H1 (cell line): Measurements from ENCODE around the gene DTNB. TPM values are rescaled to one million over a fixed set of nuclear protein-coding genes. Genes with fewer than 3 reads are reported as not detected.

Experiments
- CTCF ChIA-PET: fragments of 300-600 bp; sonication (Branson Sonifier 250); formaldehyde crosslinking; loops from one replicate; lab custom pipeline; 2021; ENCODE audit not compliant: partially characterized antibody; lab: Charles Lee
- POLR2A ChIA-PET: fragments of 300-600 bp; sonication (Branson Sonifier 250); formaldehyde crosslinking; loops from one replicate; lab custom pipeline; 2021; ENCODE audit warnings: inconsistent platforms; ENCODE audit not compliant: partially characterized antibody; lab: Charles Lee
- DNase-seq, 2 experiments: peaks; one replicate each; pipeline versions ENCODE4 v3.0.0 to v3.0.0-alpha.2; 2010 to 2022; ENCODE audit warnings: low spot score in 2 of 2, low read depth in 1 of 2, mixed read lengths in 1 of 2
- FAIRE-seq: peaks from 2 replicates; lab custom pipeline; 2011; peaks lifted over from hg19 to GRCh38; lab: Jason Lieb, UNC
- H2AFZ ChIP-seq: 2 replicates; pipeline ENCODE4 v1.8.1; 2012; ENCODE audit warnings: low read length, inconsistent platforms
- H2AK5ac ChIP-seq: 2 replicates; pipeline ENCODE4 v1.6.1; 2013; ENCODE audit warnings: low read depth, low read length
- H2BK120ac ChIP-seq: replicated peaks from 2 replicates; pipeline ENCODE3; 2013; ENCODE audit warnings: low read depth, low read length, inconsistent platforms
- H2BK12ac ChIP-seq: 2 replicates; pipeline ENCODE4 v1.6.1; 2013; ENCODE audit warnings: low read depth, low read length
- H2BK15ac ChIP-seq: 2 replicates; pipeline ENCODE4 v1.6.1; 2013; ENCODE audit warnings: low read length
- H2BK20ac ChIP-seq: 2 replicates; pipeline ENCODE4 v1.6.1; 2013; ENCODE audit warnings: low read length
- H2BK5ac ChIP-seq: 2 replicates; pipeline ENCODE4 v1.6.1; 2013; ENCODE audit warnings: low read depth, low read length
- H3K14ac ChIP-seq: 2 replicates; pipeline ENCODE4 v1.6.1; 2013; ENCODE audit warnings: inconsistent platforms; ENCODE audit not compliant: insufficient read length
- H3K18ac ChIP-seq: 2 replicates; pipeline ENCODE4 v1.6.1; 2013; ENCODE audit warnings: low read length; ENCODE audit errors: extremely low read depth
- H3K23ac ChIP-seq: 2 replicates; pipeline ENCODE4 v1.6.1; 2013; ENCODE audit warnings: inconsistent platforms; ENCODE audit not compliant: insufficient read length
- H3K23me2 ChIP-seq: 2 replicates; pipeline ENCODE4 v1.6.1; 2013; ENCODE audit warnings: low read depth, low read length
- H3K27ac ChIP-seq: 2 replicates; pipeline ENCODE4 v1.6.1; 2011; ENCODE audit warnings: low read depth, low read length, inconsistent platforms
- H3K27me3 ChIP-seq, 4 experiments: replicated peaks in 1 of 4; 1 replicate in 1 of 4; 2 replicates in 3 of 4; pipeline versions ENCODE4 v1.6.1 to v1.8.1; 2011 to 2013; ENCODE audit warnings: low read length in 3 of 4, mild to moderate bottlenecking in 3 of 4, inconsistent platforms in 2 of 4, mixed read lengths in 2 of 4, moderate library complexity in 1 of 4; ENCODE audit not compliant: control insufficient read depth in 3 of 4, insufficient read depth in 3 of 4; ENCODE audit errors: extremely low read depth in 1 of 4
- H3K36me3 ChIP-seq, 4 experiments: 2 replicates each; pipeline versions ENCODE4 v1.6.1 to v1.8.1; 2011 to 2013; ENCODE audit warnings: mild to moderate bottlenecking in 4 of 4, low read length in 3 of 4, moderate library complexity in 2 of 4, control low read depth in 1 of 4, inconsistent platforms in 1 of 4; ENCODE audit not compliant: insufficient read depth in 4 of 4, control insufficient read depth in 2 of 4
- H3K4ac ChIP-seq: replicated peaks from 2 replicates; pipeline ENCODE3; 2013; ENCODE audit warnings: low read length, low read depth, mixed read lengths, inconsistent platforms; ENCODE audit not compliant: insufficient read length
- H3K4me1 ChIP-seq, 4 experiments: replicated peaks in 1 of 4; 1 replicate in 1 of 4; 2 replicates in 3 of 4; pipeline versions ENCODE4 v1.6.1 to v1.8.1; 2011 to 2013; ENCODE audit warnings: low read length in 3 of 4, inconsistent platforms in 2 of 4, mixed read lengths in 1 of 4; ENCODE audit not compliant: insufficient read depth in 4 of 4, control insufficient read depth in 3 of 4
- H3K4me2 ChIP-seq, 2 experiments: 2 replicates each; pipeline versions ENCODE4 v1.6.1 to v1.8.1; 2011 to 2013; ENCODE audit warnings: low read depth in 2 of 2, low read length in 2 of 2, control low read depth in 1 of 2, inconsistent platforms in 1 of 2, mild to moderate bottlenecking in 1 of 2; ENCODE audit not compliant: insufficient read depth in 1 of 2
- H3K4me3 ChIP-seq, 4 experiments: fragments of 200-600, 300-600 bp in 1 of 4; sonication (generic), shearing (Covaris generic), sonication (Bioruptor Twin) in 1 of 4; 2 replicates each; pipeline versions ENCODE4 v1.5.1 to v1.8.1; 2011 to 2016; ENCODE audit warnings: low read length in 4 of 4, low read depth in 3 of 4, control low read depth in 2 of 4, inconsistent platforms in 2 of 4, mild to moderate bottlenecking in 2 of 4, mixed read lengths in 1 of 4, moderate library complexity in 1 of 4; ENCODE audit not compliant: insufficient read depth in 2 of 4; ENCODE audit errors: extremely low read depth in 1 of 4
- H3K56ac ChIP-seq: replicated peaks from 2 replicates; pipeline ENCODE3; 2013; ENCODE audit warnings: low read depth, mild to moderate bottlenecking, mixed read lengths, low read length, inconsistent platforms; ENCODE audit not compliant: insufficient read length
- H3K79me1 ChIP-seq: 2 replicates; pipeline ENCODE4 v1.6.1; 2013; ENCODE audit warnings: low read depth, low read length, control low read depth
- H3K79me2 ChIP-seq, 2 experiments: 2 replicates each; pipeline versions ENCODE4 v1.6.1 to v1.8.1; 2012 to 2013; ENCODE audit warnings: low read length in 2 of 2, mild to moderate bottlenecking in 2 of 2, inconsistent platforms in 1 of 2; ENCODE audit not compliant: insufficient read depth in 2 of 2, control insufficient read depth in 1 of 2
- H3K9ac ChIP-seq, 4 experiments: replicated peaks in 1 of 4; 1 replicate in 1 of 4; 2 replicates in 3 of 4; pipeline versions ENCODE4 v1.6.1 to v1.8.1; 2011 to 2013; ENCODE audit warnings: low read depth in 3 of 4, low read length in 3 of 4, control low read depth in 2 of 4, mild to moderate bottlenecking in 2 of 4, moderate library complexity in 2 of 4, inconsistent platforms in 1 of 4; ENCODE audit errors: extremely low read depth in 1 of 4
- H3K9me3 ChIP-seq, 2 experiments: 2 replicates each; pipeline versions ENCODE4 v1.6.1 to v1.8.1; 2012 to 2013; ENCODE audit warnings: mild to moderate bottlenecking in 2 of 2, moderate library complexity in 2 of 2, control low read depth in 1 of 2, inconsistent platforms in 1 of 2, low read depth in 1 of 2, low read length in 1 of 2, mixed read lengths in 1 of 2; ENCODE audit not compliant: insufficient read depth in 2 of 2
- H4K20me1 ChIP-seq, 2 experiments: replicated peaks in 1 of 2; 2 replicates each; pipeline versions ENCODE3 to v1.8.1; 2011 to 2013; ENCODE audit warnings: inconsistent platforms in 2 of 2, low read length in 2 of 2, mild to moderate bottlenecking in 1 of 2; ENCODE audit not compliant: insufficient read depth in 2 of 2, control insufficient read depth in 1 of 2
- H4K5ac ChIP-seq: 2 replicates; pipeline ENCODE4 v1.6.1; 2013; ENCODE audit warnings: low read length, low read depth, mixed read lengths, inconsistent platforms; ENCODE audit not compliant: insufficient read length
- H4K8ac ChIP-seq: 2 replicates; pipeline ENCODE4 v1.8.0; 2013; ENCODE audit warnings: mild to moderate bottlenecking, moderate library complexity, low read length, inconsistent platforms; ENCODE audit not compliant: insufficient read depth; ENCODE audit errors: extremely low read depth
- H4K91ac ChIP-seq: replicated peaks from 2 replicates; pipeline ENCODE3; 2013; ENCODE audit warnings: low read length, mixed read lengths, inconsistent platforms; ENCODE audit not compliant: insufficient read length
- WGBS, 2 experiments: shearing (Covaris generic) in 1 of 2; methylation state at CpG; one replicate each; pipeline versions ENCODE4 v1.1.6 to v1.1.7; 2013 to 2015; ENCODE audit warnings: low lambda C conversion rate in 2 of 2, mixed read lengths in 2 of 2, inconsistent platforms in 1 of 2, low coverage in 1 of 2, missing lambda C conversion rate in 1 of 2; ENCODE audit not compliant: insufficient replicate concordance in 2 of 2, insufficient coverage in 1 of 2, insufficient read length in 1 of 2; ENCODE audit errors: extremely low coverage in 1 of 2, missing lambda C conversion rate in 1 of 2; 5-methylcytosine and 5-hydroxymethylcytosine counted together
- polyA plus RNA-seq, 7 experiments: library from polyadenylated mRNA; depleted of rRNA in 3 of 7; stranded (reverse) in 5 of 7; unstranded in 2 of 7; fragments of >200 nt in 5 of 7; fragments of 200-250 nt in 2 of 7; gene quantifications; 1 replicate in 5 of 7; 2 replicates in 1 of 7; 4 replicates in 1 of 7; pipeline versions ENCODE4 v1.2.1 to v1.2.3, GENCODE V29; 2011 to 2013; ENCODE audit warnings: missing spikeins in 2 of 7, mixed read lengths in 2 of 7
- total RNA-seq: library from RNA; stranded (reverse); fragmentation: NEBNext Ultra II Directional; extraction: Animal tissue kit (Norgen Biotek cat#: 25700); gene quantifications from 2 replicates; pipeline ENCODE4 v1.2.1, GENCODE V29; 2021

The DTNB gene
- total and polyA plus RNA-seq, 2 of the 8 experiments (the other 6 are each of a cell fraction or from before 2014, with no cell fraction given) = 39.6 to 49.5 TPM

GRCh38 chr2:25543939-25544338 is 129.4 kb downstream of the DTNB start:
- ChIA-PET POLR2A (no interaction called here), CTCF (interaction anchor here (0.7 to 2.2 kb wide), 3 partner anchors 23 to 182 kb away, joined by 5 to 6 read pairs (median 6); no protein-coding TSS in a partner anchor)
- Histone ChIP-seq H2BK5ac (no peak overlapping the region), H2BK20ac (no peak overlapping the region), H3K36me3 (no peaks in the 10 kb centered on the region), H3K14ac (no peak overlapping the region), H4K91ac (no peak overlapping the region), H3K79me2 (no peaks in the 10 kb centered on the region), H2AK5ac (no peak overlapping the region), H3K56ac (no peak overlapping the region), H3K23me2 (no peaks in the 10 kb centered on the region), H3K4ac (no peak overlapping the region), H2AFZ (no peak overlapping the region), H3K23ac (no peak overlapping the region), H3K79me1 (no peaks in the 10 kb centered on the region), H4K8ac (no peak overlapping the region), H3K9ac (no peak overlapping the region), H2BK15ac (no peak overlapping the region), H3K18ac (no peak overlapping the region), H3K4me3 (no peak overlapping the region), H2BK12ac (no peak overlapping the region), H4K5ac (no peak overlapping the region), H3K27ac (no peak overlapping the region), H2BK120ac (no peak overlapping the region), H3K4me1 (no peaks in the 10 kb centered on the region), H3K27me3 (no peaks in the 10 kb centered on the region), H3K4me2 (no peak overlapping the region), H3K9me3 (no peaks in the 10 kb centered on the region), H4K20me1 (peaks cover 0 to 2% of the 10 kb centered on the region in 2 experiments)
- DNase-seq (no peak), FAIRE-seq (no peak)
- 87% methylated on average over 10 of the region's 10 CpGs; no CpG with 5 or more reads in 1 of the 2 experiments for WGBS, 2 experiments
